Measurements from ENCODE around the gene ABAT. TPM values are rescaled to one million over a fixed set of nuclear protein-coding genes. Genes with fewer than 3 reads are reported as not detected.

Gene ABAT
- total and polyA plus RNA-seq, 9 donors, result 3.8 to 20.3 (median 13.6) TPM

- Histone ChIP-seq H3K4me3 (no peak overlapping the region), H3K27ac (no peak overlapping the region), H3K4me1 (ENCODE audit: insufficient read depth) (no peaks in the 10 kb centered on the region), H3K27me3 (no peaks in the 10 kb centered on the region), H3K36me3 (no peaks in the 10 kb centered on the region), H3K9me3 (no peaks in the 10 kb centered on the region)
- 73 to 91% (median 90%) methylated on average over 3 of the region's 3 CpGs for WGBS, 3 donors
- TF ChIP-seq EP300 (IDR thresholded peaks at IDR 0.05), result no peak
- no peak for TF ChIP-seq CTCF (IDR thresholded peaks at IDR 0.05)
- no peak for TF ChIP-seq POLR2A (IDR thresholded peaks at IDR 0.05)
- DNase-seq, result no peak
- intact Hi-C loops (cut with DNase I), result no loop called here
Observed at GRCh38 chr16:8773537-8773936, 99.1 kb downstream of the ABAT start.

- H3K9me3 ChIP-seq, result no peaks in the 10 kb centered on the region
- WGBS, 3 donors, result 86 to 91% (median 88%) methylated on average over 11 of the region's 11 CpGs
- H3K36me3 ChIP-seq, result no peaks in the 10 kb centered on the region
- intact Hi-C loops (cut with DNase I), result no loop called here
- TF ChIP-seq POLR2A (IDR thresholded peaks at IDR 0.05), result no peak
- TF ChIP-seq EP300 (IDR thresholded peaks at IDR 0.05), result no peak
- no peak for TF ChIP-seq CTCF (IDR thresholded peaks at IDR 0.05)
- no peak overlapping the region for H3K27ac ChIP-seq
- no peak overlapping the region for H3K4me3 ChIP-seq
- no peaks in the 10 kb centered on the region for H3K27me3 ChIP-seq
- H3K4me1 ChIP-seq (ENCODE audit: insufficient read depth), result no peaks in the 10 kb centered on the region
- DNase-seq, result no peak
Observed at GRCh38 chr16:8774208-8774607, 99.8 kb downstream of the ABAT start.

- Histone ChIP-seq H3K27me3 (no peaks in the 10 kb centered on the region), H3K36me3 (no peaks in the 10 kb centered on the region), H3K4me3 (no peak overlapping the region), H3K9me3 (no peaks in the 10 kb centered on the region), H3K4me1 (ENCODE audit: insufficient read depth) (no peaks in the 10 kb centered on the region), H3K27ac (no peak overlapping the region)
- 90 to 95% (median 94%) methylated on average over 1 of the region's 1 CpG for WGBS, 3 donors
- intact Hi-C loops (cut with DNase I), result no loop called here
- TF ChIP-seq CTCF (IDR thresholded peaks at IDR 0.05) (no peak), POLR2A (IDR thresholded peaks at IDR 0.05) (no peak), EP300 (IDR thresholded peaks at IDR 0.05) (no peak)
- DNase-seq, result no peak
Observed at GRCh38 chr16:8775359-8775758, 100.9 kb downstream of the ABAT start.

GRCh38 chr16:8776129-8776584, 101.7 kb downstream of the ABAT start:
- Histone ChIP-seq H3K4me3 (no peak overlapping the region), H3K27ac (no peak overlapping the region), H3K27me3 (no peaks in the 10 kb centered on the region), H3K9me3 (no peaks in the 10 kb centered on the region), H3K4me1 (ENCODE audit: insufficient read depth) (no peaks in the 10 kb centered on the region), H3K36me3 (no peaks in the 10 kb centered on the region)
- no peak for TF ChIP-seq POLR2A (IDR thresholded peaks at IDR 0.05)
- intact Hi-C loops (cut with DNase I), result no loop called here
- 74 to 83% (median 76%) methylated on average over 12 of the region's 12 CpGs for WGBS, 3 donors
- no peak for DNase-seq

GRCh38 chr16:8777217-8777616, 102.8 kb downstream of the ABAT start:
- WGBS, 3 donors, result 93 to 95% (median 93%) methylated on average over 7 of the region's 7 CpGs
- no peaks in the 10 kb centered on the region for H3K36me3 ChIP-seq
- intact Hi-C loops (cut with DNase I), result no loop called here

More at GRCh38 chr16:8777217-8777616, 102.8 kb downstream of the ABAT start:
- Histone ChIP-seq H3K9me3 (no peaks in the 10 kb centered on the region), H3K4me3 (no peak overlapping the region), H3K27ac (no peak overlapping the region), H3K4me1 (ENCODE audit: insufficient read depth) (no peaks in the 10 kb centered on the region), H3K27me3 (no peaks in the 10 kb centered on the region)
- no peak for DNase-seq
- TF ChIP-seq POLR2A (IDR thresholded peaks at IDR 0.05), result no peak
- TF ChIP-seq EP300 (IDR thresholded peaks at IDR 0.05), result no peak
- no peak for TF ChIP-seq CTCF (IDR thresholded peaks at IDR 0.05)

Data from ovary (tissue), 9 donors.